ENCODE results near the gene FBXO46.

FBXO46 gene

DNA sequence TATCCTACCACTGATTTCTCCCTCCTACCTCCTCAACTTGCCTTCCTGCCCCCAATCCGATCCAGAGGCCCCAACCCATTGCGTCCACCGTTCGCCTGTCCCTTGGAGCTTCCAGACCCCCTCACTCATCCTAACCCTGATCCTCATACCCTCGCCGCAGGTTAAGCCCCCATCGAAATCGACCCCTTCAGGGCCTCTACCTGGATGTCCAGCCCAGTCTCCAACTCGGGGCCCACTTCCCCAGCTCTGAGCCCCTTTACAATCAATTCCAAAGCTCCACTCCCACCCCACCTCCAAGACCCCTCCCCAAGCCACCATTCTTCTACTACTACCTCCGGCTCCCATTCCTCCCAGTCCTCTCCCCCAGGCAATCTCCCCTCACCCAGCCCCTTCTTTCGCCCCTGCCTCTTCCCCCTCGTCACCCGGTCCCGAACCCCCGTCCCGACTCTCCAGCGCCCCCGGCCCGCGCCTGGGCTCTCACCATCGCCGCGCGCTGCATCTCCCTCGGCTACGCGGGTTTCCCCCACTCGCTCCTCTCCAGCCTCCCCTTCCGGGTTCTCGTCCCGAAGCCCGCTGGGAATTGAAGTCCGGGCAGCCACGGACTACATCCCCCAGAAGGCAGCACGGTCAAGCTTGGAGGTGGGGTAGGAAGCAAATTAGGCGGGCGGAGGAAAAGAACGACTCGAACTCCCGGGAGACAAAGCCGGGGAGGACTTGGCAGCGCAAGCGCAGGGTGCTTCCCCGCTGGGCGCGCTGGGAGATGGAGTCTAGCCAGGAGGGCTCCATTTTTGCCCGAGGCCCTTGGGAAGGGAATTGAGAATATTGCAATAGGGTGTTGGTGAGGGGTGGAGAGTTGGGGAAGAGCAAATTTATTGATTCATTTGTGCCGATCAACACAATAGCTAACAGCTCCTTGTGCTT lies at the start of gene FBXO46:
Gene FBXO46, minus strand, starts transcription at position 529 of the 921 bp plus-strand sequence. CDS start 17,401 bp downstream, outside the sequence.
- DNase-seq (ENCODE audit: low read depth): peak; percentile 90

DNA sequence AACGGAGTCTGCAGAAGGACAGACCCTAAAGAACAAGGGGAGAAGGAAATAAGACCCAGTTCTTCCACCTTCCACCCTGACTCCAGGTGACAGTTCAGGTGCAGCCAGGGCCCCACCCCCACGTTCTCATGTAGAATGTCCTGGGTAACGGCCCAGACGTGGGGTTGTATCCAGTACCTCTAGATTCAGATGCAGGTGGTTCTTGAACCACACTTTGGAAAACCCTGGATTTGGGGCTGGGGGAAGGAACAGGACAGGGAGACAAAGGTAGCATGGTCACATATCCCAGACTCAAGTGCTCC lies 49.4 kb upstream of the FBXO46 start:
- no peak for DNase-seq (ENCODE audit: low read depth)

DNA sequence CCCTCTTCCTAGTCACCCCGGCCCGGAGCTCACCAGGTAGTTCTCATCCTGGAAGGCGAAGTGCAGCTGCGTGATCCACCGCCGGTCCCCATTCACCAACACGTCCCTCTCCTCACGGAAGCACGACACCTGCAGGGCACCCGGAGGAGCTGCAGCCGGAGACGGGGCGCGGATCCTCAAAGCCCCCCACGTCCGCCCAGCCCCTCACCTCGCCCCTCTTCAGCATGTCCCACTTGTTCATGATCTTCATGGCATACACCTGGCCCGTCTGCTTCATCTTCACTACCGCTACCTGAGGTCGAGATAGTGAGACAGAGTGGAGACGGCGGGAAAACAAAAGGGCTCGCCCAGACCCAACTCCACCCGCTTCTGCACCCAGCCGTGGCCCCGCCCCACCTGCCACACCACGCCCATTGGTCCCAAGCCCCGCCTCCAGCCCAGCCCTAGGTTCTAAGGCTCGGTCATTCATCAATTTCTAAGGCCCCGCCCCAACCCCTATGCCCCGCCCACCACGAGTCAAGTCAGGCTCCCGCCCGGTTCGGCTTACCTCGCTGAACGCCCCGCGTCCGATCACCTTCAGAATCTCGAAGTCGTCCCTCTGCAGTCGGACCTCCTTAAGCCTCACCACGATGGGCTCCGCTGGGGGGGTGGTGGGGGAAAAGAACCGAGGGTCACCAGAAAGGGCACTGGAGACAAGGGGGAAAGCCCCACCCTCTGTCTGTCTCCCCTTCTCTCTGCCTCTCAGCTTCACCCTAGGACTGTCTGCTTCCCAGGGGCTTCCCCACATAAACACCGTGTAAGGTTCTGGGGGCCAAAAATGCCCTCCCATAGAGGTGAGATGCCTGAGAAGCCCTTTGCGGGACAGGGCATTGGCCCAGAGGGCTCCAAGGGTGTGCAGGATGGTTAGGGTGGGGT lies 48.8 kb upstream of the FBXO46 start:
- peak; percentile 64 for DNase-seq (ENCODE audit: low read depth)

DNA sequence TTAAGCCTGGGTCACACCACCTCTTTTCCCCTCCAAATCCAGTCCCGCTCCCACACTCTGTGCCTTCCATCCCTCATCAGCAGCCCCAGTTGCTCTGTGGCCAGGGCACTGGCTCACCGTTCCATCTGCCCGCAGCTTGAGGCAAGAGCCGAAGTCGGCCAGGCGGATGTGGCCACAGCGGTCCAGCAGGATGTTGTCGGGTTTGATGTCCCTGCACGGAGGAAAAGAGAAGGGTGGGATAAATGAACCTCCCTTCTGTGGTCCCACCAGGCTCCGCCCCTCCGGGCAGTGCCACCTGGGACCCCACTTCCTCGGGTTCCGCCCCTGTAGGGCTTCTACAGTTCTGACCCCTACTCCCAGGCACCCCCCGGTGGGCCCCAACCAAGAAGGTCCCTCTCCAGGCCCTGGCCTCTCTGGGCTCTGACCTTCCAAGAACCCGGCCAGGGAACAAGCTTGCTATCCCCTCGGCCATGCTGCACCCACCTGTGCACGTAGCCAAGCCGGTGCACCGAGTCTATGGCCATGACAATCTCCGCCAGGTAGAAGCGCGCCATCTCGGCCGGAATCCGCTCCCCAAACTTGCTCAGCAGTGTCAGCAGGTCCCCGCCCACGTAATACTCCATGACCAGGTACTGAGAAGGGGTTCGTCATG lies 47.4 kb upstream of the FBXO46 start:
- no peak for DNase-seq (ENCODE audit: low read depth)

- DNase-seq (ENCODE audit: low read depth): no peak
Observed at GRCh38 chr19:45777395-45777961, 46.8 kb upstream of the FBXO46 start.

GRCh38 chr19:45774765-45775164 lies 44.1 kb upstream of the FBXO46 start:
- no peak for DNase-seq (ENCODE audit: low read depth)

GRCh38 chr19:45773384-45773783 lies 42.7 kb upstream of the FBXO46 start:
- no peak for DNase-seq (ENCODE audit: low read depth)

DNA sequence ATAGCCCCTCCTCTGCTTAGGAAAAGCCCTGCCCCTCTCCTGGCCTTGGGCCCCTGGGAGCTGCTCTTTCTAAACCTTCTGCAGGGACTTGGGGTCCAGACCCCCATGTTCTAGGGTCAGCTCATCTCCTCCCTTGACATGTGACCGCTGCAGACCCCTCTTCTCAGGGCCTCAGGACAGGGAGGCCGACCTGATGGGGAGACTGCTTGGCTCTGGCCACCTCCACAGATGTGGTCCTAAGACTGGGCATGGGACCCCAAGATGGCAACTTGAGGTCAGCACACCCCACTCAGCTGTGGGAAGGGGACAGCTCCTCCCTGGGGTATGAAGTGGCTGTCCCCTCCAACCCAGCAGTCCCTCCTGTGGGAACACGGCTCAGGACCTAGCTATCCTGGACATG lies 42.2 kb upstream of the FBXO46 start:
- no peak for DNase-seq (ENCODE audit: low read depth)

- DNase-seq (ENCODE audit: low read depth): no peak
Observed at GRCh38 chr19:45772130-45772840, 41.6 kb upstream of the FBXO46 start.

- DNase-seq (ENCODE audit: low read depth): no peak
Observed at GRCh38 chr19:45771311-45771933, 40.7 kb upstream of the FBXO46 start.

- peak; percentile 82 for DNase-seq (ENCODE audit: low read depth)
Observed at GRCh38 chr19:45770192-45771101, 39.8 kb upstream of the FBXO46 start.

GRCh38 chr19:45769821-45770191 lies 39.1 kb upstream of the FBXO46 start:
- DNase-seq (ENCODE audit: low read depth): no peak

DNA sequence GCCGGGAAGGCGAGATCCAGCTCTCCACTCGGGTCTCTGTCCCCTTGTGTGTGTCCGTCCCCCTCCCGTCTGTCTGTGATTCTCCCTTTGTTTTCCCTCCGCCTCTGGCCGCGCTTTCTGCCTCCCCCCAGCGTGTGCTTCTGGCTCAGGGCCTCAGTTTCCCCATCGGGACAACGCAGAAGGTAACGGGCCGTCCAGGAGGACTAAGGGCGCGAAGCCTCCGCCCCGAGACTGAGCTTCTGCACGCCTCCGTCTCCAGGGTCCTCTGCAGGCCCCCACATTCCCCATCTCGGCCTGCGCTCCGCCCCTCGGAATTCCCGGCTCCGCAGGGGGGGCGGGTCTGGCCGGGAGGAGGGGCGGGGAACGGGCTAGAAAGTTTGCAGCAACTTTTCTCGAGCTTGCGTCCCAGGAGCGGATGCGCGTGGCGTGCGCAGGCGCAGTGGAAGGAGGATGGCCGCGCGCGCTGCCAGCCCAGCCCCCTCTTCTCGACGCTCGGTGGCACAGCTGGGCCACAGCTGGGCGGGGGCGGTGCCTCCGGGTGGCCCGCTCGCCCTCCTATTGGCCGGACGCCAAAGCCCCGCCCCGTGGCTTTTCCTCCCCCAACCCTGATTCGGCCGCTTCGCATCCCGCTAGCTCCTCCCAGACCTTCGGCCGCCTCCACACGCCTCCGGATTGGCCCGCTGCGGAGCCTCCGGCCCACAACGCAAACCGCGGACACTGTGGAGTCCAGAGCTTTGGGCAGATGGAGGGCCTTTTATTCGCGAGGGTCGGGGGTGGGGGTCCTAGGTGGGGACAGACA lies 38.5 kb upstream of the FBXO46 start, which contains the start of gene SIX5:
Gene SIX5, minus strand, starts transcription at position 269 of the 799 bp plus-strand sequence. CDS start 408 bp downstream, outside the sequence.
- DNase-seq (ENCODE audit: low read depth): peak; percentile 78

DNA sequence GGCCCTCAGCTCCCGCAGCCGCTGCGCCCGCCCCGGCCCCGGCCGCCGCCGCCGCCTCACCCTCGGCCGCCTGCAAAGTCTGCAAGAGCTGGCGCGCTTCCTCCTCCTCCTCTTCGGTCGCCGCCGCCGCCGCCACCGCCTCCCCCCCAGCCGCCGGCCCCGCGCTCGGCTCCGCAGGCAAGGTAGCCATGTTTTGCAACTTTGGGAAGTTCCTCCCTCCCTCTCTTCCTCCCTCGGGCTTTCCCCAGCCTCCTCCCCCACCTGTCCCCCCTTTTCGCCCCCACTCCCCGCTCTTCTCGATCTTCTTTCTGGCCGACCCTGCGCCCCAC lies 37.9 kb upstream of the FBXO46 start:
- DNase-seq (ENCODE audit: low read depth): no peak

GRCh38 chr19:45767881-45768654 lies 37.4 kb upstream of the FBXO46 start:
- no peak for DNase-seq (ENCODE audit: low read depth)

GRCh38 chr19:45767410-45767880 lies 36.7 kb upstream of the FBXO46 start:
- DNase-seq (ENCODE audit: low read depth): no peak

- DNase-seq (ENCODE audit: low read depth): no peak
Observed at GRCh38 chr19:45766869-45767346, 36.2 kb upstream of the FBXO46 start.

- no peak for DNase-seq (ENCODE audit: low read depth)
Observed at GRCh38 chr19:45766296-45766868, 35.7 kb upstream of the FBXO46 start.

Data from stimulated activated CD8-positive, alpha-beta memory T cell treated with anti-CD3 and anti-CD28 coated beads, Interleukin-15, amount 100 ng/mL, for 1 hour (primary cell).